NK-92 treated with Interleukin-12 subunit alpha and Interleukin-12 subunit beta, amount 100 ng/mL, for 24 hours (cell line): ENCODE results near the gene HIRIP3.
"Not testable (repeated sequence)": the region's sequence is repeated elsewhere in the genome, so short reads cannot be mapped to it uniquely, and the experiment has no call there.

ENCODE experiments used
- DNase-seq: peaks from one replicate; lab custom pipeline; 2025; lab: John Stamatoyannopoulos, UW

The HIRIP3 gene

GRCh38 chr16:30016555-30017276 lies 21.3 kb upstream of the HIRIP3 start:
- DNase-seq: no peak

GRCh38 chr16:30015450-30015849 lies 20.0 kb upstream of the HIRIP3 start:
- not testable (repeated sequence) for DNase-seq

GRCh38 chr16:30012598-30012997 lies 17.2 kb upstream of the HIRIP3 start:
- DNase-seq: not testable (repeated sequence)

GRCh38 chr16:30011714-30012504 lies 16.5 kb upstream of the HIRIP3 start:
- DNase-seq: no peak

GRCh38 chr16:30010844-30011713 lies 15.7 kb upstream of the HIRIP3 start, which contains the start of gene DOC2A:
DOC2A (minus strand) TSS chr16:30011027; CDS start chr16:30010222, 805 bp downstream.
- DNase-seq: no peak

GRCh38 chr16:30009990-30010843 lies 14.8 kb upstream of the HIRIP3 start:
- DNase-seq: no peak

- DNase-seq: no peak
These were observed 13.9 kb upstream of the HIRIP3 start for GRCh38 chr16:30009085-30009862.

GRCh38 chr16:30007378-30007895 lies 12.0 kb upstream of the HIRIP3 start:
- DNase-seq: no peak

GRCh38 chr16:30006659-30007377 lies 11.4 kb upstream of the HIRIP3 start:
- no peak for DNase-seq

GRCh38 chr16:30006095-30006473 lies 10.7 kb upstream of the HIRIP3 start:
- DNase-seq: no peak

- DNase-seq: no peak
These were observed 10.1 kb upstream of the HIRIP3 start for GRCh38 chr16:30005341-30006094.

GRCh38 chr16:30004811-30005242 lies 9.4 kb upstream of the HIRIP3 start:
- no peak for DNase-seq

GRCh38 chr16:30004424-30004776 lies 9.0 kb upstream of the HIRIP3 start:
- DNase-seq: no peak

GRCh38 chr16:30003670-30004423 lies 8.4 kb upstream of the HIRIP3 start:
- DNase-seq: no peak

GRCh38 chr16:30002614-30003346 lies 7.4 kb upstream of the HIRIP3 start:
- no peak for DNase-seq

- no peak for DNase-seq
These were observed 5.6 kb upstream of the HIRIP3 start for GRCh38 chr16:30000735-30001631.
